Urinary bladder (tissue), 4 donors: ENCODE data around the gene AEBP2. TPM values are rescaled to one million over a fixed set of nuclear protein-coding genes. Genes with fewer than 3 reads are reported as not detected.

Source experiments
- DNase-seq: peaks from one replicate; pipeline ENCODE4 v3.0.0-alpha.2; 2015; ENCODE audit errors: extremely low spot score
- H3K27ac ChIP-seq: one replicate; pipeline ENCODE4 v1.5.1; 2013; ENCODE audit warnings: low read depth, mild to moderate bottlenecking, moderate library complexity
- H3K36me3 ChIP-seq: one replicate; pipeline ENCODE4 v1.6.1; 2013; ENCODE audit warnings: mild to moderate bottlenecking, moderate library complexity; ENCODE audit not compliant: insufficient read depth
- H3K4me1 ChIP-seq: one replicate; pipeline ENCODE4 v1.6.1; 2013; ENCODE audit warnings: mild to moderate bottlenecking, moderate library complexity; ENCODE audit not compliant: insufficient read depth
- H3K4me3 ChIP-seq: one replicate; pipeline ENCODE4 v1.5.1; 2013; ENCODE audit warnings: low read depth, low read length
- WGBS: extraction: QIAGEN DNeasy Blood & Tissue Kit; methylation state at CpG from one replicate; pipeline ENCODE4 v1.1.7; 2013; 5-methylcytosine and 5-hydroxymethylcytosine counted together
- polyA plus RNA-seq: library from polyadenylated mRNA; stranded (reverse); fragments of 200-250 nt; gene quantifications from one replicate; pipeline ENCODE4 v1.2.3, GENCODE V29; 2013
- total RNA-seq: library from RNA; depleted of rRNA; stranded (reverse); fragments of >200 nt; gene quantifications from one replicate; pipeline ENCODE4 v1.2.3, GENCODE V29; 2014
- donor health status: healthy with polysubstance abuse.
- donor health status: healthy.

AEBP2 gene
- total and polyA plus RNA-seq, 2 donors = 24.4 to 77.0 TPM

DNA sequence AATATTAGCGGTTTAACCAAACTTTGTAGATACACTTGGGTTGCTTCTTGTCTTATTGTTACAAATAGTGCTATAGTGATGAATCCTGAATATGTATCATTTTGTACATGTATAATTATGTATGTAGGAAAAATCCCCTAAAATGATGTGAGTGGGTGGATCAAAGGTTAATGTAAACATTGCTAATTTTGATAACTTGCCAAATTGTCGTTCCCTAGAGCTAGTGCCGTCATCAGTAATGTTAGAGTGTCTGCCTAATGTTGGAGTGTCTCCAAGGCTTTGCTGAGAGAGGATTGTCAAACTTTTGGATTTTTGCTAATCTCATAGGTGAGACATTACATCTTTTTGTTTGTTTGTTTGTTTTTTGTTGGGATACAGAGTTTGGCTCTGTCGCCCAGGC lies 44.4 kb downstream of the AEBP2 start:
- no peak for DNase-seq
- Histone ChIP-seq H3K4me1 (no peaks in the 10 kb centered on the region), H3K27ac (no peak overlapping the region), H3K36me3 (no peaks in the 10 kb centered on the region), H3K4me3 (no peak overlapping the region)
- WGBS = 80% methylated on average over 4 of the region's 4 CpGs

DNA sequence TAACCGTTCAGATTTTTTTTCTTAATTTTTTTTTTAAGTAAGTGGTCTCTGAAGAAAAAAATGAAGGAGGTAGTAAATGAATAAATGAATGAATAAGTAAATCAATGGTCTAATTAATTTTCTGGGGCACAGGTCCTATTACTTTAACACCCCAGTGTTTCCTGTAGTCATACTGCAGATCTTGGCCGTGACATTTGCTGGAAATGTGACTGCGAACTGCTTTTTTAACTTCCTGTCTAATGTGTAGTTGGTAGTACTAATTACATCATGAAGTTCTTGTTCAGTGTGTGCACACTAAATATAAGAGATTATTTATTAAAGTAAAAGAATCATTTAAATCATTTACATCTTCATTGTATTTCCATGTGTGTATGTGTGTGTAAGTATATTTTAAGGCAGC lies 45.4 kb downstream of the AEBP2 start:
- Histone ChIP-seq H3K27ac (no peak overlapping the region), H3K36me3 (no peaks in the 10 kb centered on the region), H3K4me3 (no peak overlapping the region), H3K4me1 (no peaks in the 10 kb centered on the region)
- 85% methylated on average over 3 of the region's 3 CpGs for WGBS
- no peak for DNase-seq

DNA sequence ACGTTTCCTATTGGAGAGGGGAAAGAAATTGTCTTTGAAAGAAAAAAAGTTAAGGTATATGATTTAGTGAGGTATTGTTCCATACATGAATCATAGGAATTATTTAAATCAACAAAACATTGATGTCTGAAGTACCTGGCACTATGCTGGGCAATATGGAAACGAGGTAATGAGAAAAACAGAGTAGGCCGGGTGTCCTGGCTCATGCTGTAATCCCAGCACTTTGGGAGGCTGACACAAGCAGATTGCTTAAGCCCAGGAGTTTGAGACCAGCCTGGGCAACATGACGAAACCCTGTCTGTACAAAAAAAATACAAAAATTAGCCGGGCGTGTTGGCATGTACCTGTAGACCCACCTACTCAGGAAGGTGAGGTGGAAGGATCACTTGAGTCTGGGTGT lies 45.9 kb downstream of the AEBP2 start:
- 74% methylated on average over 6 of the region's 6 CpGs for WGBS
- DNase-seq = no peak
- Histone ChIP-seq H3K36me3 (no peaks in the 10 kb centered on the region), H3K27ac (no peak overlapping the region), H3K4me1 (no peaks in the 10 kb centered on the region), H3K4me3 (no peak overlapping the region)

DNA sequence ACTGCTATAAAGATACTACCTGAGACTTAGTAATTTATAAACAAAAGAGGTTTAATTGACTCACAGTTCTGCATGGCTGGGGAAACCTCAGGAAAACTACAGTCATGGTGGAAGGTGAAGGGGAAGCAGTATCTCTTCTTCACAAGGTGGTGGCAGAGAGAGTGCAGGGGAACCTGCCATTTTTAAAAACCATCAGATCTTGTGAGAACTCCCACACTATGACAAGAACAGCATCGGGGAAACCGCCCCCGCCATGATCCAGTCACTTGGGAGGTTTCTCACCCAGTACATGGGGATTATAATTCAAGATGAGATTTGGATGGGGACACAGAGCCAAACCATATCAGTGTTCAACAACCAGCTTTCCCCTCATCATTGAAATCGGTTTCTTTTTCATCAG lies 49.9 kb downstream of the AEBP2 start:
- H3K27ac ChIP-seq = no peak overlapping the region
- WGBS = 83% methylated on average over 4 of the region's 4 CpGs
- no peak for DNase-seq
- H3K4me1 ChIP-seq = no peaks in the 10 kb centered on the region
- H3K36me3 ChIP-seq = no peaks in the 10 kb centered on the region
- no peak overlapping the region for H3K4me3 ChIP-seq

DNA sequence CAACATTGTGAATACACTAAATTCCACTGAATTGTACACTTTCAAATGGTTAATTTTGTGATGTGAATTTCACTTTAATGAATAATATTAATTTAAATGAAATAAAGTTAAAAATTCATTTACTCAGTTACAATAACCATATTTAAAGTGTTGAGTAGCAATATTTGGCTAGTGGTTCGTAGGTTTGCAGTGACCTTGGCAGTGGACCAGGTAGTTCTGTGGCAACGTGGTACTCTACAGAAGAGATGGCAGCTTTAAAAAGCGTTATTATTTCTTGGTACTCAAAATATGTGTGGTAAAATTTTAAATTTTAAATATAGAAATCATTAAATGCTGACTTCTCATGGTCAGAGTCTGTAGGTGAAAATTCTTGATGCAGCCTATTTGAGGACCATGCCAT lies 51.6 kb downstream of the AEBP2 start:
- Histone ChIP-seq H3K27ac (no peak overlapping the region), H3K4me1 (no peaks in the 10 kb centered on the region), H3K36me3 (peaks cover 2% of the 10 kb centered on the region), H3K4me3 (no peak overlapping the region)
- DNase-seq = no peak
- WGBS = 88% methylated on average over 3 of the region's 3 CpGs

DNA sequence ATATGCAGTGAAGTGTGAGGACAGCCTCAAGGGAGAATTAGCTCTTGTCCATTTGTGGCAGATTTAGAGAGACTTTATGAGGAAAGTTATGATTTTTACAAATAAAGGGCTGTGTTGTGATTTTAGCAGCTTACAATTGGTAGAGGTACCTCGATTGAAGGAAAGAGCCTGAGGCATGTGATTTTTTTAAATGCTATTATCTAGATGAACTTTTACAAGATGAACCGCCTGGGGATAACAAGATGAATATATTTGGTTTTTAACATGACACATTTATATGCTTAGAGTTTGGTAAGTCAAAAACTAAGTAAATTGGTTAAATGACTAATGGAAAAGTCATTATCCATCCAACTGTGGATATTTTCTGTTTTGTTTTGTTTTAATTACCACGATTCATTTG lies 52.6 kb downstream of the AEBP2 start:
- 52% methylated on average over 3 of the region's 3 CpGs for WGBS
- no peaks in the 10 kb centered on the region for H3K4me1 ChIP-seq
- peaks cover 2% of the 10 kb centered on the region for H3K36me3 ChIP-seq
- no peak for DNase-seq
- no peak overlapping the region for H3K27ac ChIP-seq
- H3K4me3 ChIP-seq = no peak overlapping the region

DNA sequence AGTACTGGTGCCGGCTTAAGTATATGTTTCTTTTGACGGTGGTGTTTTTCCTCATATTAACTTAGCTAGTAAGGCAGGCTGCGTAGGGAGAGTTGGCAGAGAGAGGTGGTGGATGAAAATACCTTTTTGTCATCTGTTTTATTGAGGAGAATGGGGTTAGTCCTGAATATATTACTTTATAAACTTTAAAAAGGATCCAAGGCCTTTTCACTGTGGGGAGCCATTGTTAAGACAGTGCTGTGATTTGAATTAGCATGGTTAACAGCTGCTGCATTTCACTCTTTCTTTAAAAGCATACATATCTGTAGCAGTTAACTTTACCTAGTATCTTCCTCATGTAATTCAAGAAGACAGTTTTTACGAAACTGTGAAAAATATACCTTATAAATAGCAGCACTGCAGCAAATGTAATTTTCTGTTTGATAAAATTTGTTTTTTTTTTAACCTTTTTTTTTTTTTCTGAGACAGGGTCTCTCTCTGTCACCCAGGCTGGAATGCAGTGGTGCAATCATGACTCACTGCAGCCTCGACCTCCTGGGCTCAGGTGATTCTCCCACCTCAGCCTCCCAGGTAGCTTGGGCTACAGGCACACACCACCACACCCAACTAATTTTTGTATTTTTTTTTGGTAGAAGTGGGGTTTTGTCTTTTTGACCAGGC lies 57.1 kb downstream of the AEBP2 start:
- H3K4me1 ChIP-seq = no peaks in the 10 kb centered on the region
- no peak overlapping the region for H3K27ac ChIP-seq
- H3K36me3 ChIP-seq = peaks cover 2% of the 10 kb centered on the region
- no peak overlapping the region for H3K4me3 ChIP-seq
- no peak for DNase-seq
- 64% methylated on average over 5 of the region's 5 CpGs for WGBS

DNA sequence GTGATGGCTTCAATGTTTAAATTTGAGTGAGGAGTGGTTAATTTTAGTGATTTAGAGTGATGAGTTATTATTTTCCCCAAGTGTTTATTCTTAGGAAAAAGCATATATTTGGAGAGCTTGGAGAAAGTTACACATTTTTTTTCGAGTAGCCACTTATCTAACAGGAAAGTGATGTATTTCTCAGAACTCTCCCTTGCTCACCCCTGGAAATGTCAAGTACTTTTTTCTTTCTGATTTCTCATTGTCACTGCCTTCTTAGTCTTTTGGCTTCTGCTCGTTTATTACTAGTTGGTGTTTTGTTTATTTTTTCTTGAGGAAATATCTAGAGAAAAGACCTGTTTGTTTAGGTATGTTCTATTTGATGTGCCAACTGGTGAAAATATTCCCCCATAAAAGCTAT lies 58.8 kb downstream of the AEBP2 start:
- no peak overlapping the region for H3K4me3 ChIP-seq
- H3K36me3 ChIP-seq = peaks cover 2% of the 10 kb centered on the region
- DNase-seq = no peak
- 46% methylated on average over 2 of the region's 2 CpGs for WGBS
- no peaks in the 10 kb centered on the region for H3K4me1 ChIP-seq
- H3K27ac ChIP-seq = no peak overlapping the region

DNA sequence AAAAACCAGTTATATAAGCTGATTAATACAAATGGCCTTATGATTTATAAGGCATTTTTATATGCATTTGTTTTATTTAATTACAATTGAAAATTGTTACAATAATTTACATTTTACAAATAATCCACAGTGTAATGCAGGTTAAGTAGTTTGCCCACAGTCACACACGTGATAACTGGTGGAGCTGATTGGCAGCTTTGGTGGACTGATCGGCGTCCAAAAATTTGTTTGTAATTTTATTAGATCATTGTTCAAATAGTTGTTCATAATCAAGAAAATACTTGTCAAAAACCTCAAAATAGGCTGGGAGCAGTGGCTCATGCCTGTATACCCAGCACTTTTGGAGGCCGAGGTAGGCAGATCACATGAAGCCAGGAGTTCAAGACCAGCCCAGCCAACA lies 59.7 kb downstream of the AEBP2 start:
- Histone ChIP-seq H3K4me3 (no peak overlapping the region), H3K27ac (no peak overlapping the region), H3K4me1 (no peaks in the 10 kb centered on the region), H3K36me3 (peaks cover 2% of the 10 kb centered on the region)
- WGBS = 94% methylated on average over 4 of the region's 4 CpGs
- no peak for DNase-seq

DNA sequence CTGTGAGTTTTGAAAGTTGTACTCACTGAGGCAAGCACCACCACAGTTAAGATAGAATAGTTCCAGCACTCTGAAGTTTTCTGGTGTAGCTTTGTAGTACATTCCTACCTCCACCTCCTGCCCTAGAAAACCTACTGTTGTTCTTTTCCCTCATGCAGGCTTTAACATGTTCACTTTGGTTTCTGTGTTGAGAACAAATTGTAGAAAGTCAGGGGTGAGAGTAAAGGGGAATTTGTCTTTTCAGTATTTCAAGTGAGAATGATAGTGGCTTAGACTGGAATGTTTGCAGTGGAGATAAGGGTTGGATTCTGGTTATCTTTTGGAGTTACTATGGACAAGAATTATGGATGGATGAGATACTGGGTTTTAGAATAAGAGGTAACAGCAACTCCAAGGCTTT lies 67.2 kb downstream of the AEBP2 start:
- Histone ChIP-seq H3K4me3 (no peak overlapping the region), H3K27ac (no peak overlapping the region), H3K36me3 (peaks cover 1% of the 10 kb centered on the region), H3K4me1 (no peaks in the 10 kb centered on the region)
- DNase-seq = no peak

DNA sequence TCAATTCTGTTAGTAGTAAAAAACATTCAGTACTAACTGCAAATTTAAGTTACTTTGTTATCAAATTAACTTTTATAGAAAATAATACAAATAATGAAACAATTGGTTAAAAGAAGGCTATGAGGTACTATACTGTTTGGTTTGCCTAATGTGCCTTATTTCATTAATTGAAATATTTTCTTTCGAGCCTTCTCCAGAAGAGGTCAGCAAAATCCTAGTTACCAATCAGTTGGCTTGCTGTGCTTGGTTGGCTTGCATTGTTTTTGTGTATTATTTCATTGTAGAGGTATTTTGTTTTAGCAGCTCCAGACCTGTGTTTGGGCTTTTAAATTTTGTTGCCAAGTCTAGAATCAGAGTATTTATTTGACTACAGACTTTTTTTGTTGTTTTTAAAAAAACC lies 68.5 kb downstream of the AEBP2 start:
- Histone ChIP-seq H3K4me1 (no peaks in the 10 kb centered on the region), H3K36me3 (peaks cover 1% of the 10 kb centered on the region), H3K4me3 (no peak overlapping the region), H3K27ac (no peak overlapping the region)
- no peak for DNase-seq
- WGBS = 55% methylated on average over 1 of the region's 1 CpG

DNA sequence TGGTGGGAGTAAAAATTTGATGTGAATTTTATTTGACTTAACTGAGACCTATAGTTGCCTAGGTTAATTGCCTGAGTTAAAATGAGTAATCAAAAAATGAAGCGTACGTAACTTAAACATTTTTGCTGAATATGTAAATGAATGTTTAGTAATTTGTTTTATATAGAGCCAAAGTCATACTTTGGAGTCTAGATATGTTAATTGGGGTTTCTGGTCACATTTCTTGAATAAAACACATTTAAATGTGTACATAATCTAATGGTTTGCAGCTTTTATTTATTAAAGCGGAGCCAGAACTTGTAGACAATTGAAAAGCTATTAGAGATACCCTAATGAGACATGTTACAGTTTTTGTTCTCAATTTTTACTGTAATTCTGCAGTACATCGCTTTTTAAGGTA lies 71.2 kb downstream of the AEBP2 start:
- WGBS = 97% methylated on average over 4 of the region's 4 CpGs
- H3K36me3 ChIP-seq = peaks cover 1% of the 10 kb centered on the region
- no peak overlapping the region for H3K27ac ChIP-seq
- no peaks in the 10 kb centered on the region for H3K4me1 ChIP-seq
- DNase-seq = no peak
- no peak overlapping the region for H3K4me3 ChIP-seq

DNA sequence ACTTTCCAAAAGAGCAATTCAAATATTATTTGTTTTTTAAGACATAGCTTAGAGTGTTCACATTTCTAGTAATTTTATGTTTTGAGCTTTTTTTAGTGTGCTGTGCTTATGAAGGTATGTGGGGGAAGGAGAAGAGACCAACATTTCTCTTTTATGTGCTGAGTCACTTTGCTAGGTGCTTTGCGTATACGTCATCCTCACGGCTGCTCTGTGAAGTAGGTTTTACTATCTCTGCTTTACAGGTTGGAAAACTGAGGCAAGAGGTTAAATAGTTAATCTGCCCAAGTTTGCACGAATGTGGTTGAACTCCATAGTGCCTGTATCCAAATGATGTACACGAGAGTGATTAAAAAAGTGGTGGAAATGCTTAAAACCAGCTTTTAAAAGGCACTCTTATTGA lies 75.9 kb downstream of the AEBP2 start:
- Histone ChIP-seq H3K36me3 (peaks cover 1% of the 10 kb centered on the region), H3K27ac (no peak overlapping the region), H3K4me3 (no peak overlapping the region), H3K4me1 (no peaks in the 10 kb centered on the region)
- 82% methylated on average over 5 of the region's 5 CpGs for WGBS
- no peak for DNase-seq

DNA sequence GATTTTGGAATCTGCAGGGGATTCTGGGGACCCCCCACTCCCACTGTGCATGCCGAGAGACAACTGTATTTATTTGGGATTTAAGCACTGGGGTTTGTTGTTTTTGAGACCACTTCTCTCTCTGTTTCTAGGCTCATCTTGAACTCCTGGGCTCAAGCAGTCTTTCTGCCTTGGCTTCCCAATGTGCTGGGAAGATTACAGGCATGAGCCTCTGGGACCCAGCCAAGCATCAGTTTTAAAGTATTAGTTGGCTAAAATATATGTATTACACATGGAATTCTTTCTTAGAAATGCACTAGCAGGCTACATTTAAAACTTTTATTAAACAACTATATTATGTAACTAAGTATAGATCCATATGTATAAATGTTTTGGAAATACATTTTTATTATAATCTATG lies 78.3 kb downstream of the AEBP2 start:
- no peaks in the 10 kb centered on the region for H3K4me1 ChIP-seq
- H3K4me3 ChIP-seq = no peak overlapping the region
- H3K36me3 ChIP-seq = no peaks in the 10 kb centered on the region
- WGBS = 35% methylated on average over 1 of the region's 1 CpG
- H3K27ac ChIP-seq = no peak overlapping the region
- no peak for DNase-seq

DNA sequence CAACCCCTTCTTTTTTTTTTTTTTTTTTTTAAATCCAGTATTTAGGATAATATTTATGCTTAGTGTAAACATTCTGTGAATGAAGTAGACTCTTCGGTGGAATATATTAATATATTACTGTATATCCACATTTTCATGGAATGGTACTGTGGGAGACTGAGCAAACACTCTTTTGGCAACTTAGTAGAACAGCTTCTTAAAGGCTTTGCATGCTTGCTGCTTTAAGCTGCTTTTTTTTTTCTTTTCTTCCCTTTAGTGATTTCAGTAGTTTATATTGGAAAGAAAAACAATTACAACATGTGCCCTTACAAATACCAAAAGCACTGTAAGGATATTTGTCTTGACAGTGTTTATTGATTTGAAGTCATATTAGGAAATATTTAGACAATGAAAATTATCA lies 78.9 kb downstream of the AEBP2 start:
- DNase-seq = no peak
- H3K4me3 ChIP-seq = no peak overlapping the region
- no peak overlapping the region for H3K27ac ChIP-seq
- 28% methylated on average over 1 of the region's 1 CpG for WGBS
- no peaks in the 10 kb centered on the region for H3K4me1 ChIP-seq
- no peaks in the 10 kb centered on the region for H3K36me3 ChIP-seq
